Measurements from ENCODE around the gene EFNA5.
A peak's percentile ranks its signal among the peaks of the same experiment; 100 is the strongest.
"Not testable (repeated sequence)": the region's sequence is repeated elsewhere in the genome, so short reads cannot be mapped to it uniquely, and the experiment has no call there.

EFNA5 gene

DNA sequence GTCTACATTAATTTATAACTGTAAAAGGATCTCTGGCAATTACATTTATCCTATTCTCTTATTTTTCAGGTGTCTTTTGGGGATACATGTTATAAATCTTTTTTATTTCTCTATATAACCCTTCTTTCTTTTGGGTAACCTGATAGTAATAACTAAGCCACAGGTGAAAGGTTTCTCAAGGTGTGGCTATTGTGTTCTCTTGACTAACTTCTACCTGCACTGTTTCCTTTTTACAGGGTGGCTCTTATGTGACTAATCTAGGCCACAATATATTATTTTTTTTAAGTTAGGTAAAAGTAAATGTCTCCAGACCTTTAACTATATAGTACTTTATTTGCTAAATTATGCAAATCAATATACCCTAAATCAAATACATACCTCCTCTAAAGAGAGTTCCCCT is 193.2 kb downstream of the EFNA5 start:
- DNase-seq = no peak

DNA sequence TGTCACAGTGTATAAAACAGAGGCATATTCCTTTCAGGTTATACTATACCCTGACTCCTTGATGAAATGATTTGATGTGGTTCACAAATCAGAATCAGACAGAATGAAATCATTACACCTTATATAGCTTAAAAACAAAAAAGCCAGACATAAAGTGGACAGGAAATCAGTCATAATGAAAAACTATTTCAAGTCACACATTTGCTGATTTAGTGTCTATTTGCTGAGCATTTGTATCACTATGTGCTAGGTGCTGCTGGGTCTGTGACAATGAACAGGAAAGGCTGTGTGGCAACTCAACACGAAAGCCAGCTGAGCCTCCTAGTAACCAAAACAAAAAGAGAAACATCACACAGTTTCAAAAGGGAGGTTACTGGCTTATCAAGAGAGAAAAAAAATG is 194.0 kb downstream of the EFNA5 start:
- peak; percentile 87 for DNase-seq

GRCh38 chr5:107474716-107475489 is 195.8 kb downstream of the EFNA5 start:
- DNase-seq = peak; percentile 30

GRCh38 chr5:107474361-107474715 is 196.4 kb downstream of the EFNA5 start:
- no peak for DNase-seq

DNA sequence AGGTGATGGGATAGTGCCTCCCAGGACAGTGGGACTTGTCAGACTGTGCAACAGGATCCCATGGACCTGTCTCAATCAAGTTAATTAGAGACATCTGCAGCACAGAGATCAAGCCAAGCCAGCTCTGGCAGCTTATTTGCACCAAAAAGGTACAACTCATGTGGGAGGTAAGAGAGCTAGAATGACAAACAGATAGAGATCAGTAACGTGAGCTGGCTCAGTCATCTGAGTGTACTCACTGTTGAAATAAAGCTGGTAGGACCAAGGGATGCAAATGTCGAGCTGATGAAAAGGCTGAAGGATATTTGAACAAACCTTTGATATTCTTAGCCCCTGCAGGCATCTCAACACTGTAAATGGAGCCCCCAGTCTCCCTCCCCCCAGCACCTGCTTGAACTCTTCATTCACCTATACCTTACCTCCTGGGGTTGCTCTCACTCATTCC is 198.1 kb downstream of the EFNA5 start:
- DNase-seq = no peak

DNA sequence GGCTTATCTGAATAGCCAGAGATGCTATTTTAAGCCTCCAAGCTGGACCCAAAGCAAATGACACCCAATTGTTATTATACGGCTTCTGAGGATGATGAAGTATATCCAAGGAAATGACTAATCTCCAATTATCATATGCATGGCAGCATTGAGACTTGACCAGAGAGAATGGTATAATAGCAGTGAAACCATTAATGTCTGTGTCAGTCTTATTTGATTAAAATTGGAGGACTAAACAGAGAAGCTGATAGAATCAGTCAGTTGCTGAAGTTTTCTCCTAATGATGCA is 200.5 kb downstream of the EFNA5 start:
- DNase-seq = no peak

DNA sequence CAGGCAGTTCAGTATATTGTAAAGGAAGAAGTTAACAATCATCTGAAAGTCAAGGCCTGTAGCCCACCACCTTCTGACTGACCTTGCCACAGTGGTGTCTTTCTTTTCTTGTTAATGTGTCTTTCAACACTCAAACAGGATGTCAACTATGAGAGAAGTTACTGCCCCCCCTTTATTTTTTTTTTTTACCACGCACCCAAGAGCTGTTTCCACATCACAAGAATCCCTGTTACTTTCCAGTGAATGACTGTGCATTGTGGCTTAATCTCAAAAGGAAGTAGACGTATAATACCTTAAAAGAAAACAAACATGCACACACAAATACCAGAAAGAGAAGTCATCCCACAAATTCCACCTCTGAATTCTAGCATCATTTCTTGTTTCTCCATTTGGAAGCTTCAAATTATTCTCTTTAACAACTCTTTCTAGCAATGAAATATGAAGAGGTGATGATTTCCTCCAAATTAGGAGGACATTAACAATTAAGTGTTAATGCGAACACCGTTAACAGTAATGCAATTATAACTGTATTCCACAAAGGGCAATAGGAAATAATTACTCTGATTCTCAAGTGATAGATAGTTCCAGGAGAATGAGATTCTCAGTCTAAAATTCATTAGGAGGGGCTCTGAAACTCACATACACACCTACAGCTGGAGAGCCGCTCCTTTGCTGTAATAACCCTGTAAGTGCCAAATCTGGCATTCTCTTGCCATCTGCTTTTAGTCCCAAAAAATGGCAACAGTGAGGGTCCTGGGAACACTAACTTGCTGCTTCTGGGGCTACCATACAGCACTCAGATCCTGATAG is 201.0 kb downstream of the EFNA5 start:
- DNase-seq = no peak

GRCh38 chr5:107469064-107469463 is 201.7 kb downstream of the EFNA5 start:
- DNase-seq = no peak

DNA sequence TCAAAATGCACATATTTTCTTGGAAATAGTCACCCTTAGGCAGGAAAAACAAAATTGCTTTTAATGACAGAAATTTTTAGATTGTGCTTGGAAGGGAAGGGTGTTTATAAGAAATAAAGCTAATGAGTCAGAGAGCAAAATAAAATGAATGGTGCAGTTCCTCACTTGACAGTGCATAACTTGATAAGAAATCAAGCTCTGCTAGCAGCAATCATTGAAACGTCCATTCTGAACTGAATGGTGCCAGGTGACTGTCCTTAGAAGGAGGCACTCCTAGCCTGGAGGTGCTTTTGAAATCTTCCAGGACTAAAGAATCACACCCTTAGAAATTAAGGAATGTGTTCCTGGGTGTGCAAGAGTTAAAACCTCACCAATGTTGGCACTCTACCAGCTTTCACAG is 202.5 kb downstream of the EFNA5 start:
- DNase-seq = no peak

- no peak for DNase-seq
These were observed 203.4 kb downstream of the EFNA5 start for GRCh38 chr5:107467137-107467932.

- DNase-seq = no peak
These were observed 204.4 kb downstream of the EFNA5 start for GRCh38 chr5:107466233-107466769.

DNA sequence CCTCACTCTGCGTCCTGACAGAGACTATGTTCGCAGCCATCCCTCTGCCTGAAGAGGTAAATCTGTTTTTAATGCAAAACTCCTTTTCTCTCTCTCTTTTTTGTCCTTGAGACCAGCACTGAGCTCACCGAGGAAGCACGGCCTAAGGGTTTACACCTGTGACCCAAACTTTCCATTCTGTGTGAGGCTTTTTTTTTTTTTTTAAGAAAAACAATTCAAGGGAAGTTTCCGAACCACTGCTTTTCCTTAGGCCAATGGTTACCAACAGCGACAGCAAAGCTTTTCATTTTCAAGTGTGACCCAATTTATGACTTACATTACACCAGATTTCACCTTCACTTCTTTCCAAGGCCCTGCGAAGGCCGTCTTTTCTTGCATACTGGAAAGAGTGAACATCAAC is 205.9 kb downstream of the EFNA5 start:
- no peak for DNase-seq

DNA sequence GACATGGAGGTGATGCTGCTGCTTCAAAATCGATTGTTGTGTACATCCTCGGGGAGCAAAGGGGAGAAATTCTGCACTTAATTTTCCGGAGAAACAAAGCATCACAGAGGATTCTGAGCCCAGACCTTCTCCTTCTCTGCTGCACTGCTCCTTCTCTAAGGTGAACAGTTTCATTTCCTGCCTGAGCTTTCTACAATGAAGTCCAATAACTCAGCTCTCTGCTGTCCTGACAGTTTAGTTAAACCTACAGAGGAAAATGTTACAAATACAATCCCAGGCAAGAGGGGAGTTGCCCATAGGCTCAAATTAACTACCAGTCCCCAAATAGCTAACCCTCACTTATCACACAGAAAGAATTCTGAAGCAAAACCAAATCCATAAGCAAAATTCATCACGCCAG is 206.3 kb downstream of the EFNA5 start:
- DNase-seq = no peak

GRCh38 chr5:107463731-107464130 is 207.0 kb downstream of the EFNA5 start:
- no peak for DNase-seq

DNA sequence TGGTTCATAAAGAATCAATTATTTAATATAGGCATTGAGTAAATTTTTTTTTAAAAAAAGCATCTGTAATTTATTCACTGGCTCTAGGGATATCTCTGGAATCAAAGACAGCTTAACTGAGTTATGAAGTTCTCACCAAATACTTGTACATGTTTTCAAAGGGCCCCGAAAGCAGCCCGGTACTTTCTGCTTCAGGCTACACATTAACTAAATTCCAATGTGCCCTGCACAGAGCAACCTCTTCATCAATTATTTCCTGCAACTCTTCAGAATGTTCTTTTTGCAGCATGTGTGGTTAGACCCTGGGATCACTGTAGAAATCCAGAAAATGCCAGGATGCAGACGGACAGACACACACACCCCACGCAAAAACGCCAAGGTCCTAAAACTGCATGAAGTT is 209.0 kb downstream of the EFNA5 start:
- DNase-seq = no peak

- DNase-seq = no peak
These were observed 209.9 kb downstream of the EFNA5 start for GRCh38 chr5:107460789-107461188.

DNA sequence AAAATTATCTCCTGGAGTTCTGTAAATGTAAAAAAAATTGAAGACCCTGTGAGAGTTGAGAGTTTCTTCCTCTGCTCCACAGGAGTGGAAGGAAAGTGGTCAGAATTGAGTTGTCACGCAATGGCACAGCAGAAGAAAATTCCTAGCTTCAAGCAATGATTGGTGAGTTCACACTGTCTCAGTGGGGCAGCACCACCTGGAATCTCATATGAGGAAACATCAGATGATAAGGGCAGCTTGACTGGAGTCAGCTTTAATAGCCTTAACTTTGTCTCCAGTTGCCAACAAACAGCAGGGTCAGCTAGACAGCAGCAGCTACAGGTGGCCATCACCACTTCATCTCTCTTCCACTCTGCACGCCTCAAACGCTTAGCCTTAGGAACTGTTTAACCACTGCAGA is 211.1 kb downstream of the EFNA5 start:
- DNase-seq = no peak

DNA sequence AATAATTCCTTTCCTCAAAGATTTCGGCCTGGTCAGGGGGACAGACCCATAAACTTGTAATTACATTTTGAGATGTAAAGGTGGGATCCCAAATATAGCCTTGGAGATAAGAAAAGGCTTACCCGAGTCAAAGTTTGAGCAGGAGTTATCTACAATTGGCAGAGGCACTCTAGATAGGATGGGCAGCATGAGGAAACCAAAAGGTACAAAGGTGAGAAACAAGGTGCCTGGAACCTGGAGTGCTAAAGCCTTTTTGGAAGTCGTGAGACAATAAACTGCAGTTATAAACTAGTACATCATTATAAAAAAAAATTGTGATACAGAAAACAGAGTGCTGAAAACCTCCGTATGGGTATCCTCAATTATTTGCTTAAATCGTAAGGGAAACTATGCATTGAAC is 212.4 kb downstream of the EFNA5 start:
- no peak for DNase-seq

GRCh38 chr5:107457881-107458280 is 212.9 kb downstream of the EFNA5 start:
- no peak for DNase-seq

DNA sequence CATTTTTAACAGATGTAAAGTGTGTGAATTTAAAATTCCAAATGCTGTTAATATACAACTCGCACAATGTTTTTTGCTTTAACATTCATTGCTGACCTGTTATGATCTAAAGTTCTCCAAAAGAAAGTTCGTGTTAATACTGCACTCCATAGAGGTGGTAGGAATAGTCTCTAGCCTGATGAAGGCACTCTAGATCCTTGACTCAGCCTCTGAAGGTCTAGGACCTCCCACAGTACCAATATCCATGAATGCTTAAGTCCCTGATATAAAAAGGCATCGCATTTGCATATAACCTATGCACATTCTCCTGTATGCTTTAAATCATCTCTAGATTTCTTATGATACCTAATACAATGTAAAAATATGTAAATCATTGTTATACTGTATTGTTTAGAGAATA is 213.6 kb downstream of the EFNA5 start:
- no peak for DNase-seq

DNA sequence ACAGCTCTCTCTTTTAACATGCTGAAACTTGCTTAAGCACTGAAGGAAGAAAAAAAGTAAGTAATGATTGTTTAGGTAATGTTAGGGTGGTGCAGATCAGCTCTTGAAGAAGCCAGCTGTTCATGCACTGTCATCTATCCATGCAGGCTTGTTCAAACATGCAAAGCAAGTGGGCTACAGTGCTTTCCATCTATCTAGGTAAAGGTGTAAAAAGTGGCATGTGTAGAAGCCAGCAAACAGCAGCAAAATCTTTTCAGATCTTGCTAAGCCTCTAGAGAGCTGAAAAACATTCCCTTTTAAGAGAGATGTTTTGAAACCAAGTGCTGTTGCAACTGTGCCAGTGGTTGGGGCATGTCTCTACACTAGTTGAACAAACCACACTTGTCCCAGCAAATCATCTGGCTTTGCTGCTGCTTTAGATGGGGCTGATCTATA is 214.4 kb downstream of the EFNA5 start:
- no peak for DNase-seq

DNA sequence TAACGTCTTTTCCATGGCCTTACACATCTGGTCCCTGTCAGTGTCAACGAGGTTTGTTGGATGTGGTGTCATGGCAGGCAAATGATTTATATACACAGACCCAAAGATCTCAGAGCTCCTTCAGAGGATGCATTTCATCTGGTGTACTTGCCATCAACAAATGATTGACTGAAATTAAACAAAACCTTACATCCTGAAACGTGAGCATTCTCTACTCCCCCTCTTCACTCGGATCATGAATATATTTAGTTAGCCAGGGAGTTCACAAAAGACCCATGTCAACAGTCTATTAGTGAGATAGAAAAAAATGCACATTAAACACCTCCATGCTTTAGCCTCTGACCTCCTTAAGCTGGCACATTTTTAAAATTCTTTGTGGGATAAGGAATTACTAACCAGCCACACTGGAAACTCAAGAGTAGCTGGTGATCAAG is 215.6 kb downstream of the EFNA5 start:
- DNase-seq = no peak

DNA sequence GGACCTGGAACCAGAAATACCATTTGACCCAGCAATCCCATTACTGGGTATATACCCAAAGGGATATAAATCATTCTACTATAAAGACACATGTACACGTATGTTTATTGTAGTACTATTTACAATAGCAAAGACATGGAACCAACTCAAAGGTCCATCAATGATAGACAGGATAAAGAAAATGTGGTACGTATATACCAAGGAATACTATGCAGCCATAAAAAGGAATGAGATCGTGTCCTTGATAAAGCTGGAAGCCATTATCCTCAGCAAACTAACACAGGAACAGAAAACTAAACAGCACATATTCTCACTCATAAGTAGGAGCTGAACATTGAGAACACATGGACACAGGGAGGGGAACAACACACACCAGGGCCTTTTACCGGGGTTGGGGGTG is 218.9 kb downstream of the EFNA5 start:
- DNase-seq = not testable (repeated sequence)
